GM18526 (cell line): ENCODE results near the gene HACD1.

Experiments
- POLR2A ChIP-seq: IDR thresholded peaks from 3 replicates; pipeline ENCODE4 v1.6.1; 2011; ENCODE audit not compliant: insufficient read length; ENCODE audit errors: extremely low read depth

Gene HACD1

DNA sequence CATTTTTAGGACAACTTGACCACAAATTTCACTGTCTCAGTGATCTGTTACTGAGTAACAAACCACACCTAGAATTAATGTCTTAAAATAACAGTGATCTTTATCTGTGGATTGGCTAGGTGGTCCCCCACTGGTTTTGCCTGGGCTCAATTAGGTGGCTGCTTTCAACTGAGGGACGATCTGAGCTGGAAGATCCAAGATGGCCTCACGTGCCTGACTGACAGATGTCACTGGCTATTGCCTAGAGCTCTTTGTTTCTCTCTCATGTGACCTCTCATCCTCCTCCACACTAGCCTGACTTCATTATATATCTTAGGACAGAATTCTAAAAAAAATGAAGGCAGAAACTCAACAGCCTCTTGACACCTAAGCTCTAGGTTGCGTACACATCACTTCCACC lies 59.7 kb downstream of the HACD1 start:
- TF ChIP-seq POLR2A = no peak

DNA sequence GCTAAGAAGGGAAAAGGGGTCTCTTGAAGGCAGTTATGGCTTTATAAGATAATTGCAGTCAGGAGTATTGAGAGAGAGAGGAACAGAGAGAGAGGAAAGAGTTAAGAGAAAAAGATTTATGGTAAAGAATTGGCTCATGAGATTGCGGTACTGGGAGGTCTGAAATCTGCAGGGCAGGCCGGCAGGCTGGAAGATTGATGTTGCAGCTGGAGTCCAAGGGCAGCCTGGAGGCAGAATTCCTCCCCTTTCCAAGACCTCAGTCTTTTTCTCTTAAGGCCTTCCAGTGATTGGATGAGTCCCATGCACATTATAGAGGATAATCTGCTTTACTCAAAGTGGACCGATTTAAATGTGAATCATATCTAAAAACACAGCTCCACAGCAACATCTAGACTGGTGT lies 68.4 kb downstream of the HACD1 start:
- TF ChIP-seq POLR2A = no peak

GRCh38 chr10:17548162-17548561 lies 69.0 kb downstream of the HACD1 start:
- TF ChIP-seq POLR2A = no peak

GRCh38 chr10:17547060-17547459 lies 70.1 kb downstream of the HACD1 start:
- TF ChIP-seq POLR2A = no peak

DNA sequence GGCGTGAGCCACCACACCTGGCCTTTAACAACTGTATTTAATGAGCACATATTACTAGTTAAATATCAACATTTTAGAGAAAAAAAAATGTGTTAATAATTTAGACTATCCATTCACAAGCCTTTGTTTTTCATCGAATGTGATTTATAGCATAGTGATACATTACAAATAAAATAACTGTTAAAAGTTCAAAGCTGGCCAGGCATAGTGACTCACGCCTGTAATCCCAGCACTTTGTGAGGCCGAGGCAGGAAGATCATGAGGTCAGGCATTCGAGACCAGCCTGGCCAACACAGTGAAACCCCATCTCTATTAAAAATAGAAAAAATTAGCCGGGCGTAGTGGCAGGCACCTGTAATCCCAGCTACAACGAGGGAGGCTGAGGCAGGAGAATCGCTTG lies 72.7 kb downstream of the HACD1 start:
- TF ChIP-seq POLR2A = no peak
